Nephron (organoid): ENCODE results near the gene ROBO1.

Experiments
- H3K27ac Mint-ChIP-seq, 3 experiments: 2 replicates each; pipeline ENCODE4 v1.8.0; 2020; ENCODE audit warnings: mixed read lengths in 3 of 3, mild to moderate bottlenecking in 2 of 3, moderate library complexity in 1 of 3
- H3K27me3 Mint-ChIP-seq: 2 replicates; pipeline ENCODE4 v1.8.0; 2021; ENCODE audit warnings: low read depth, mild to moderate bottlenecking, moderate library complexity, mixed read lengths
- H3K36me3 Mint-ChIP-seq: 2 replicates; pipeline ENCODE4 v1.8.0; 2020; ENCODE audit warnings: low read depth, mixed read lengths
- H3K4me1 Mint-ChIP-seq: 2 replicates; pipeline ENCODE4 v1.8.0; 2020; ENCODE audit warnings: mixed read lengths
- H3K4me3 Mint-ChIP-seq, 3 experiments: 2 replicates each; pipeline ENCODE4 v1.8.0; 2020; ENCODE audit warnings: mild to moderate bottlenecking in 3 of 3, mixed read lengths in 3 of 3, moderate library complexity in 2 of 3
- H3K9me3 Mint-ChIP-seq: 2 replicates; pipeline ENCODE4 v1.8.0; 2020; ENCODE audit warnings: mixed read lengths
- TF ChIP-seq, protein P1 (sequence below), 3 experiments: fragments of 200-600 bp; sonication (generic); IDR thresholded peaks; one replicate each; pipeline ENCODE4 v1.5.0; 2021; ENCODE audit warnings: antibody characterized with exemption in 3 of 3; ENCODE audit not compliant: unreplicated experiment in 3 of 3

The ROBO1 gene

DNA sequence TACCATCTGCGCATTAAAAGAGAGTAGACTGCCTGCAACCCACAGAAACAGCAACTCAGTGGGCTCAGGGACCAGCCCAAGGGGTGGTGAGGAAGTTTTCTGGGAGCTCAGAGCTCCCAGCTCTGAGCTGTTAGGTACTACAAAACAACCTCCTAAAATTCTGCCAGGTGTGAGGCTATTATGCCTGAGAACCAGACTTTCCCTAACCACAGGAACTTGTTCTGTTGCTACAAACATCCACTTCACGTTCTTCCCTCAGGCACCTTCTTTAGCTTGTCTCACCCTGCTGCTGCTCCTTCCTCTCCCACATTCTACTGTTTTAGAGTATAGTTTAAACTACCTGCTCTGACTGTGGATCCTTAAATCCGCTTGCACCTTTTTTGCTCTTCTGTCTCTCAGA is 399.4 kb downstream of the ROBO1 start:
- Mint-ChIP-seq H3K27me3 (no peaks in the 10 kb centered on the region), H3K4me1 (peaks cover under 1% of the 10 kb centered on the region), H3K27ac (no peak overlapping the region), H3K9me3 (peaks cover 11% of the 10 kb centered on the region), H3K4me3 (no peak overlapping the region), H3K36me3 (peaks cover 9% of the 10 kb centered on the region)
- TF ChIP-seq, protein P1, sequence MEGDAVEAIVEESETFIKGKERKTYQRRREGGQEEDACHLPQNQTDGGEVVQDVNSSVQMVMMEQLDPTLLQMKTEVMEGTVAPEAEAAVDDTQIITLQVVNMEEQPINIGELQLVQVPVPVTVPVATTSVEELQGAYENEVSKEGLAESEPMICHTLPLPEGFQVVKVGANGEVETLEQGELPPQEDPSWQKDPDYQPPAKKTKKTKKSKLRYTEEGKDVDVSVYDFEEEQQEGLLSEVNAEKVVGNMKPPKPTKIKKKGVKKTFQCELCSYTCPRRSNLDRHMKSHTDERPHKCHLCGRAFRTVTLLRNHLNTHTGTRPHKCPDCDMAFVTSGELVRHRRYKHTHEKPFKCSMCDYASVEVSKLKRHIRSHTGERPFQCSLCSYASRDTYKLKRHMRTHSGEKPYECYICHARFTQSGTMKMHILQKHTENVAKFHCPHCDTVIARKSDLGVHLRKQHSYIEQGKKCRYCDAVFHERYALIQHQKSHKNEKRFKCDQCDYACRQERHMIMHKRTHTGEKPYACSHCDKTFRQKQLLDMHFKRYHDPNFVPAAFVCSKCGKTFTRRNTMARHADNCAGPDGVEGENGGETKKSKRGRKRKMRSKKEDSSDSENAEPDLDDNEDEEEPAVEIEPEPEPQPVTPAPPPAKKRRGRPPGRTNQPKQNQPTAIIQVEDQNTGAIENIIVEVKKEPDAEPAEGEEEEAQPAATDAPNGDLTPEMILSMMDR (IDR thresholded peaks at IDR 0.05; ENCODE audit: unreplicated experiment in 3 of 3), result no peak

DNA sequence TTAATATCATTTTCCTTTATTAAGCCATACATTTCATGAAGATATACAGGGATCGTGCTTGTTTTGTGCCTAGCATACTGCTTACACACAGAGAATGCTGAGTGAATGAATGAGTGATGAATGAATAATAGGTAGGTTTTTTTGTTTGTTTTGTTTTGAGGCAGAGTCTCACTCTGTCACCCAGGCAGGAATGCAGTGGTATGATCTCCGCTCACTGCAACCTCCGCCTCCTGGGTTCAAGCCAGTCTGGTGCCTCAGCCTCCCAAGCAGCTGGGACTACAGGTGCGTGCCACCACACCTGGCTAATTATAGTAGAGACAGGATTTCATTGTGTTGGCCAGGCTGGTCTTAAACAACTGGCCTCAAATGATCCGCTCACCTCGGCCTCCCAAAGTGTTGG is 400.0 kb downstream of the ROBO1 start:
- H3K4me3 Mint-ChIP-seq, result no peak overlapping the region
- H3K27me3 Mint-ChIP-seq, result no peaks in the 10 kb centered on the region
- H3K4me1 Mint-ChIP-seq, result peaks cover 7% of the 10 kb centered on the region
- no peak overlapping the region for H3K27ac Mint-ChIP-seq
- H3K36me3 Mint-ChIP-seq, result peaks cover 9% of the 10 kb centered on the region
- peaks cover 6% of the 10 kb centered on the region for H3K9me3 Mint-ChIP-seq
- TF ChIP-seq, protein P1 (IDR thresholded peaks at IDR 0.05; ENCODE audit: unreplicated experiment in 3 of 3), result no peak

DNA sequence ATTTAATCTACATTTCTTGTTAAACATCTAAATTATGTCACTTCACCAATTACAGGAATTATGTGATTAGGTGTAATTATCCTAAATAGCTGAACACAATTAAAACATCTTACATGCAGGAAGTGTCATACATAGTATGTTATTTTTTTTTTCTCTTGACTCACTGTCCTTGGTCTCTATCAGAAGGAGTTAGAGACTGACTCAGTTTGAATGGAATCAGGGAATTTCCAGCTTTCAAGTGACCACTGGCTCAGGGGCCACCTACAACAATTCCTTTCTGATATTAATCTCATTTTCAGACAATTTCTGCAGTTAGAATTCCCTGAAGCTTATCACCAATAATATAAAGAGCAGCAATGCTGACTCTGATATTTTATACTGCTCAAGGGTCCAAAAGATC is 400.7 kb downstream of the ROBO1 start:
- no peak overlapping the region for H3K27ac Mint-ChIP-seq
- H3K4me3 Mint-ChIP-seq, result no peak overlapping the region
- no peaks in the 10 kb centered on the region for H3K27me3 Mint-ChIP-seq
- peaks cover 4% of the 10 kb centered on the region for H3K36me3 Mint-ChIP-seq
- peaks cover 12% of the 10 kb centered on the region for H3K4me1 Mint-ChIP-seq
- TF ChIP-seq, protein P1 (IDR thresholded peaks at IDR 0.05; ENCODE audit: unreplicated experiment in 3 of 3), result no peak
- peaks cover 3% of the 10 kb centered on the region for H3K9me3 Mint-ChIP-seq

DNA sequence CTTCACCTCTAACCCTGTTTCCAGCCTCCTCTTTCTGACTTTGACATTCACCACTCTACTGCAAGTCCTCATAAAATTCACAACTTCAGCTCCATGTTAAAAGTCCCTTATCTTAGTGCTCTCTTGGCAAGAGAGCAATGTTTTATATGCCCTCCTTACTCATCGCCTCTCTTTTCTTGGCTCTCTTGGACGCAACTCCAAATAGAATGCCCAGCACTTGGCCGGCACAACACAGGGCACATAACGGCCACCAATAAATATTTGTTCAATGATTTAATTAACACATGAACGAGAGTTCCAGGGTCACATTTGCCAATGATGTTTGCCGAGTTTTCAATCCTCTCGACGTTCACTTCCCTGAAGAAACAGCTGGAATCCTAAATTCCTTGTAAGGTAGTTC is 401.4 kb downstream of the ROBO1 start:
- no peaks in the 10 kb centered on the region for H3K27me3 Mint-ChIP-seq
- TF ChIP-seq, protein P1 (IDR thresholded peaks at IDR 0.05; ENCODE audit: unreplicated experiment in 3 of 3), result no peak
- H3K4me3 Mint-ChIP-seq, result no peak overlapping the region

DNA sequence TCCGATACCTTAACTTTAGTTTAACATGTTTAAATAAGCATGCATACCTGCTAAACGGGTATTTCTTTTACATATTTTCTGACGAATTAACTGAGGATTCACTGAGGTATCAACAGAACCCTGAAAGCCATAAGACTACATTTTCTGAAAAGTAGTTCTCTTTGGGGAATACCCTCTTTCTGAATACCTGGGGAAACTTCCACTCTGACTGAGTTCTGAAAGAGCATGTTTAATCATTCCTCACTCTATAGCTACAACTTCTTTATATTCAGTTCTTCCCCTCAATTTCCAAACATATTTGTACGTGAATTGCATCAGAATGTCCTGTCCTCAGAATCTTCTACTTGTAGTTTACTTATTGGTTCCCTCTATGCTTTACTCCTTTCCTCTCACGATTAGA is 403.0 kb downstream of the ROBO1 start:
- Mint-ChIP-seq H3K4me3 (no peak overlapping the region), H3K4me1 (peaks cover 16% of the 10 kb centered on the region), H3K9me3 (no peaks in the 10 kb centered on the region), H3K36me3 (no peaks in the 10 kb centered on the region), H3K27me3 (no peaks in the 10 kb centered on the region), H3K27ac (no peak overlapping the region)
- TF ChIP-seq, protein P1 (IDR thresholded peaks at IDR 0.05; ENCODE audit: unreplicated experiment in 3 of 3), result no peak

More for the DNA sequence above, 401.4 kb downstream of the ROBO1 start:
- H3K4me1 Mint-ChIP-seq, result peaks cover 16% of the 10 kb centered on the region
- H3K27ac Mint-ChIP-seq, result no peak overlapping the region
- peaks cover 2% of the 10 kb centered on the region for H3K9me3 Mint-ChIP-seq
- H3K36me3 Mint-ChIP-seq, result peaks cover 2% of the 10 kb centered on the region

DNA sequence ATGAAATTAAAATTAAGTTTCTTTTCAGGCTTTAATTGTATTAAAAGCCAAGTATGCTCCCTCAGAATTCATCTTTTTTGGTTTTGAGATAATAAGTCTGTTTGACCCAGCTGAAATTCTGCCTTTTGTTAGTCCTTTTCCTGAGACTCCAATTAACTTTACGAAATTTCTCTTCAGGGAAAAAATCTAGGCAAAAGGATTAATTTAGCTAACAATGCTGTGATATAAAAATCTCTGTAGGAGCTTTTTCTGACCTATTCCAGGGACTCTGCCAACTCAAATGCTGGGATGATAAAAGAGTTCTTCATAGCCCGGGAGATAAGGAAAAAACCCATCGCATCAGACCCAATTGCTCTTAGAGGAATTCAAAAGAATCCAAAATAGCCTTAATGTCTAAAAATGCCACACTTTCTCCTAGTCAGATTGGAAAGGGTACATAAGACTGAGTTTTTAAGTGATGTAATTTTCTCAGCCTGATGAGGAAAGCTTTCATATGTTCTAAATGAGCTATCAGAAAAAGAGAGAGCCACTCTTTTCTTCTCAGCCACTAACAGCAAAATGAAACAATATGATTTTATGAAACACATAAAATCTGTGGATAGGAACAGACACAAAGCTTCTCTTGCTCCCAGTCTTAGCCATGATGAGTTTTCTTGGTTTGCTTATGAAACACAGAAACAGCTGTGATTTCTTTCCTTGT is 405.1 kb downstream of the ROBO1 start:
- TF ChIP-seq, protein P1 (IDR thresholded peaks at IDR 0.05; ENCODE audit: unreplicated experiment in 3 of 3), result no peak
- Mint-ChIP-seq H3K9me3 (no peaks in the 10 kb centered on the region), H3K27ac (peak overlapping the region in 2 of 3 experiments; percentile 9 to 39), H3K4me1 (peaks cover 16% of the 10 kb centered on the region), H3K36me3 (no peaks in the 10 kb centered on the region), H3K27me3 (no peaks in the 10 kb centered on the region), H3K4me3 (no peak overlapping the region)
